WTC11 (cell line): ENCODE measurements around the gene PLD1.

ENCODE experiments used
- ELF4 ChIP-seq: sonication (generic); formaldehyde crosslinking; IDR thresholded peaks from 2 replicates; pipeline ENCODE4 v1.8.1; 2022; ENCODE audit warnings: low read depth, mild to moderate bottlenecking, moderate library complexity, missing genetic modification reagents
- ETV6 ChIP-seq: sonication (generic); formaldehyde crosslinking; IDR thresholded peaks from 2 replicates; pipeline ENCODE4 v1.8.1; 2022; ENCODE audit warnings: mild to moderate bottlenecking, missing genetic modification reagents
- NR3C1 ChIP-seq: sonication (generic); formaldehyde crosslinking; conservative IDR thresholded peaks from 2 replicates; pipeline ENCODE4 v1.8.1; 2023; ENCODE audit warnings: low read depth, mild to moderate bottlenecking, missing genetic modification reagents
- ZNF138 ChIP-seq: sonication (generic); formaldehyde crosslinking; conservative IDR thresholded peaks from 2 replicates; pipeline ENCODE4 v1.8.1; 2022; ENCODE audit warnings: mild to moderate bottlenecking, moderate library complexity, missing genetic modification reagents
- TF ChIP-seq, protein P1 (sequence below): fragments of 200-600 bp; IDR thresholded peaks from 2 replicates; pipeline ENCODE4 v1.8.0; 2022; ENCODE audit warnings: antibody characterized with exemption
- TF ChIP-seq, protein P2 (sequence below): sonication (generic); formaldehyde crosslinking; IDR thresholded peaks from 2 replicates; pipeline ENCODE4 v1.8.0; 2022; ENCODE audit warnings: mild to moderate bottlenecking, missing genetic modification reagents
- TF ChIP-seq, protein P3 (sequence below): sonication (generic); formaldehyde crosslinking; IDR thresholded peaks from 2 replicates; pipeline ENCODE4 v1.8.0; 2023; ENCODE audit warnings: mild to moderate bottlenecking, missing genetic modification reagents

DNA sequence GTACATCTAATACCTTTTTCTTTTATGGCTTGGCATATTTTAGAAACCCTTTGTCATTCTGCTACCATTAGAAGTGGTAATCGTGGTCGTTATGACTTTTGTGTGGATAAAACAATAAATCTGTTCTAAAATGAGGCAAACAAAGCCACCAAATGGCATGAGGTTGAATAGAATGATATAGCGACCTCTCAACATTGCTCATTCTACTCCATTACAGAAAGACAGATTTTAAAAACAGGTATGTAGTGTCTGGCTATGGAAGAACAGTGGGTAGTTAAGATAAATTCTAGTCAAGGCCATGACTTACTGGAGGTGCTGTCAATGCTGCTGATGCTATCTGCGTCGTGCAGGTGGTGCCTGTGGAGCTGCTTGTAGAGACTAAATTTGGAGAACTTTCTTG is 123.2 kb downstream of the PLD1 start:
- TF ChIP-seq NR3C1 (CRISPR knock-in tag) (no peak), ETV6 (no peak), ELF4 (CRISPR knock-in tag) (no peak), ZNF138 (CRISPR knock-in tag) (no peak)
- TF ChIP-seq, protein P1, sequence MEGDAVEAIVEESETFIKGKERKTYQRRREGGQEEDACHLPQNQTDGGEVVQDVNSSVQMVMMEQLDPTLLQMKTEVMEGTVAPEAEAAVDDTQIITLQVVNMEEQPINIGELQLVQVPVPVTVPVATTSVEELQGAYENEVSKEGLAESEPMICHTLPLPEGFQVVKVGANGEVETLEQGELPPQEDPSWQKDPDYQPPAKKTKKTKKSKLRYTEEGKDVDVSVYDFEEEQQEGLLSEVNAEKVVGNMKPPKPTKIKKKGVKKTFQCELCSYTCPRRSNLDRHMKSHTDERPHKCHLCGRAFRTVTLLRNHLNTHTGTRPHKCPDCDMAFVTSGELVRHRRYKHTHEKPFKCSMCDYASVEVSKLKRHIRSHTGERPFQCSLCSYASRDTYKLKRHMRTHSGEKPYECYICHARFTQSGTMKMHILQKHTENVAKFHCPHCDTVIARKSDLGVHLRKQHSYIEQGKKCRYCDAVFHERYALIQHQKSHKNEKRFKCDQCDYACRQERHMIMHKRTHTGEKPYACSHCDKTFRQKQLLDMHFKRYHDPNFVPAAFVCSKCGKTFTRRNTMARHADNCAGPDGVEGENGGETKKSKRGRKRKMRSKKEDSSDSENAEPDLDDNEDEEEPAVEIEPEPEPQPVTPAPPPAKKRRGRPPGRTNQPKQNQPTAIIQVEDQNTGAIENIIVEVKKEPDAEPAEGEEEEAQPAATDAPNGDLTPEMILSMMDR = no peak
- TF ChIP-seq, protein P2, sequence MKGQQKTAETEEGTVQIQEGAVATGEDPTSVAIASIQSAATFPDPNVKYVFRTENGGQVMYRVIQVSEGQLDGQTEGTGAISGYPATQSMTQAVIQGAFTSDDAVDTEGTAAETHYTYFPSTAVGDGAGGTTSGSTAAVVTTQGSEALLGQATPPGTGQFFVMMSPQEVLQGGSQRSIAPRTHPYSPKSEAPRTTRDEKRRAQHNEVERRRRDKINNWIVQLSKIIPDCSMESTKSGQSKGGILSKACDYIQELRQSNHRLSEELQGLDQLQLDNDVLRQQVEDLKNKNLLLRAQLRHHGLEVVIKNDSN = no peak
- TF ChIP-seq, protein P3, sequence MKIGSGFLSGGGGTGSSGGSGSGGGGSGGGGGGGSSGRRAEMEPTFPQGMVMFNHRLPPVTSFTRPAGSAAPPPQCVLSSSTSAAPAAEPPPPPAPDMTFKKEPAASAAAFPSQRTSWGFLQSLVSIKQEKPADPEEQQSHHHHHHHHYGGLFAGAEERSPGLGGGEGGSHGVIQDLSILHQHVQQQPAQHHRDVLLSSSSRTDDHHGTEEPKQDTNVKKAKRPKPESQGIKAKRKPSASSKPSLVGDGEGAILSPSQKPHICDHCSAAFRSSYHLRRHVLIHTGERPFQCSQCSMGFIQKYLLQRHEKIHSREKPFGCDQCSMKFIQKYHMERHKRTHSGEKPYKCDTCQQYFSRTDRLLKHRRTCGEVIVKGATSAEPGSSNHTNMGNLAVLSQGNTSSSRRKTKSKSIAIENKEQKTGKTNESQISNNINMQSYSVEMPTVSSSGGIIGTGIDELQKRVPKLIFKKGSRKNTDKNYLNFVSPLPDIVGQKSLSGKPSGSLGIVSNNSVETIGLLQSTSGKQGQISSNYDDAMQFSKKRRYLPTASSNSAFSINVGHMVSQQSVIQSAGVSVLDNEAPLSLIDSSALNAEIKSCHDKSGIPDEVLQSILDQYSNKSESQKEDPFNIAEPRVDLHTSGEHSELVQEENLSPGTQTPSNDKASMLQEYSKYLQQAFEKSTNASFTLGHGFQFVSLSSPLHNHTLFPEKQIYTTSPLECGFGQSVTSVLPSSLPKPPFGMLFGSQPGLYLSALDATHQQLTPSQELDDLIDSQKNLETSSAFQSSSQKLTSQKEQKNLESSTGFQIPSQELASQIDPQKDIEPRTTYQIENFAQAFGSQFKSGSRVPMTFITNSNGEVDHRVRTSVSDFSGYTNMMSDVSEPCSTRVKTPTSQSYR (CRISPR knock-in tag) = no peak
